SIG-M5 (cell line): Measurements from ENCODE around the gene ST6GALNAC3.

ENCODE experiments used
- DNase-seq: peaks from one replicate; lab custom pipeline; 2025; lab: John Stamatoyannopoulos, UW

The ST6GALNAC3 gene

DNA sequence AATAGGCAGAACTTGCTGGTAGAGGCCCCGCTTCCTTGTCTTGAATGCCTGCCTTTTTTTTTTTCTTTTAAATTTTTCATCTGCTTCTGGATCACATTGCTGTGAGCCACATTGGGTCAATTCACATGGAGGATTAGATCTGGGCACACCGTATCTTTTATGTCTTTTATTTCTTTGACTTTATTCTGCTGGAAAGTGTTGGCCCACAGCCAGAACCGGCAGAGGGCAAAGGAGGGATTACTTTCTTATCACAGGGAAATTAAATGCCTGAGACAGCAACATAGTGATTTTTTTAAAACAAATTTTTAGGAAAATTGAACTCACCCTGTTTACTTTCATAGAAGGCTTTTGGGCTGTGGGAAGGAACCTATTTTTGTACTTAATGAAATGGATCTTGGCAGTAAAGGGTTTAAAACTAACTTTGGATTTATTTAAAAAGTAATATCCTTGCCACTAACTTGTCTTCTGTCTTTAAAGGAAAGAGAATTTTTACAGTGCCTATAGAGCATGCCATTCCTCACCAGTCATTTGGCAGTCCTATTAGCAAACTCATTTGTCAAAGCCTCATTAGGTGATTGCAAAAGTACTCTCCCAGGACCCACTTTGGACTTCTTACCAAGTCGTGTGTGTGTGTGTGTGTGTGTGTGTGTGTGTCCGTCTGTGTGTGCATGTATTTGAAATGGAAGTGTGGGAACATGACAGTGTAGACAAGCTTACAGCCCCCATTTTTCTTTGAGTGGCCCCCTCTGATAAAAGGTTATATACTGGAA, 68.4 kb downstream of the ST6GALNAC3 start:
- no peak for DNase-seq

DNA sequence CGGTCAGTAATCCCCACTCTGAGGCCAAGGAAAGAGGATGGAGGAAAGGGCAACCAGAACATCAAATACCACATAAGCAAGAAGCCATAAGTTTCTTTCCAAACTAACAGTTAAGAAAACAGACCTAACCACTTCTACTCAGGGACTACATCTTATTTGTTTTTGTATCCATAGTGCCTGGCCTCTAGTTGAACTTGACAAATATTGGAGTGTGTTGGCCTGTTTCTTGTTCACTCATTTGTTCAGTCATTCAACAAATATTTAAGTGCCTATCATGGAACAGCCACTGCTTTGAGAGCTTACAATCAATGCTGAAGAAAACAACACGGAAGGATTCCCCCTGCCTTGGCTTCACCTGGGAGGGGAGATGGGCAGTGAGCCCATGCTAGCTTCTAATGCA, 69.7 kb downstream of the ST6GALNAC3 start:
- no peak for DNase-seq

DNA sequence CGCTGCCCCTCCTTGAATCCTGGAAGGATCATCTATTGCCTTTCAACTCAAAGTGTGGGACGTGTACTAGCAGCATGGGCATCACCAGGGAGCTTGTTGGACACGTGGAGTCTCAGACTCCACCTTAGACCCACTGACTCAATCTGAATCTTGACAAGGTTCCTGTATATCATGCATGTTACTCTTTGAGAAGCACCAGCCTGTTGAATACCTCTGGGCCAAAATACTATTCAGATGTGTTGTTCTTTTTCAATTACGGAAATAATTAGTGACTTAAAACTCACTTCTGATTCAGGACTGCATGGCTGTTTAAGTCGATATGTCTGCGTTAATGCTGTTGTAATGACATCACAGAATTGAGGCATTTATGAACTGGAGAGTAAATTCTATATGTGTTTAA, 70.8 kb downstream of the ST6GALNAC3 start:
- no peak for DNase-seq

DNA sequence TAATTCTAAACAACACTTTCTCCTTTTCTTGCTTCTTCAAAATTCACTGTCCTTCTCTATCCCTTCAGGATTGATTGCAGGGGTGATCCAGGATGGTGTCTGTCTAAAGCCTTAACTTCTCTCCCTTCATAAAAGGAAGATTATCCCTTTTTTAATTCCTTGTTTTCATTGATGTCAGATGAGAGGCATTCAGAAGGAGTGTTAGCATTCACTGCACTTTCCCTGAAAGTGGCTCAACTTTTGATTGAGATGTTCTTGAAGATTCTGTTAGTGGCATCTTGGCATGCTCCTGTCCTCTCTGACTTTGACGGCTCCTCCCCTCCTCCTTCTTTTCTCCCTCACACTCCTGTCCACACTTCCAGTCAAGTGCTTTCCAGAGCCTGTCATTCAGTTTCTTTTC, 71.6 kb downstream of the ST6GALNAC3 start:
- no peak for DNase-seq

DNA sequence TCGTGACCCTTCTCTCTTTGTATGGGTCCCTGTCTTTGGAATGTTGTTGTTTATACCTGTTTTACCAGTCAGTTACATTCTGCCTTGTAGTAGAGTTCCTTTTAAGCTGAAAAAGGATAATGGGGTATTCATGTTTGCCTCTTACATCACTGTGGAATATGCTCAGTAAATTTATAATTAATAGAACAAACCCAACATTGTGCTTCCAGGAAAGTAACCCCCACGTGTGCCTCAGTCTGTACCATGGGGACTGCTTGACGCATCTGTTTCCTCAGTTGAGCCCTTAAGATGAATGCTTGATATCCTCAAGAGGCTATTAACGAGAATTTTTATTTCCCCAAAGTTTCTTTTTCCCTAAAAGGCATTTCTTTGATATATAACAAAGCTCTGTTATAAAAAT, 73.4 kb downstream of the ST6GALNAC3 start:
- DNase-seq: no peak

DNA sequence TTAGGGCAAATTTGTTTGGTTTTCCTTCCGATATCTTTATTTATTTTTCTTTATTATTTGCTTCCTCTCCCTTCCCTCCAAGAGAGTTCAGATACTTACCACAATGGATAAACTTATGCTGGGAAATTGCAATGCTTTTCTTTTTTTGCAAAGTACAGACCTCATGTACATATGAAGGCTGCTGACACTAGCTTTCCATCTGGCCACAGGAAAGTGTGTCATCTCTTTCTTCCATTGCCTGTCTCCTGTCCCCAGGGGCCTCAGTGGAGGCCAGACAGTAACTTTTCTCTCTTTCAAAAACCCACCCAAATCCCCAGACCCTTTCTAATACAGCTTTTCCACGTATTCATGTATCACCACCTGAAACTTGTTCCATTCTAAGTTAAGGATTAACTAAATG, 73.9 kb downstream of the ST6GALNAC3 start:
- DNase-seq: no peak

DNA sequence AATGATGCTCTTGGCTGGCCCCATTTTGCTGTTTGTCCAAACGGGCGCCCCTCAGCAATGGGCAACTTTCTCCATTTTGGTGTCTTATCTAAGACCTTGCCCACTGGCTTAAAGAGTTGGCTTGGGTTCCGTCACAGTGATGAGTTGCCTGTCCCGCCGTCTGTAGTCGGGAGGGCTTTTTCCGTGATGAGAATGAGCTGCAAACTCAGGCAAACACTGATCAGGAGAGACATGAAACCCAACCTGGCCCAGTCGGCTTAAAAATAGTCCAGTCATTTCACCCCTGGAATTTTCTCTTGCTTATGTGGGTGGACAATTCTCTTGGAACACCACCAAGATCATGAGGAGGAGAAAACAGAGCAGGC, 79.3 kb downstream of the ST6GALNAC3 start:
- no peak for DNase-seq

DNA sequence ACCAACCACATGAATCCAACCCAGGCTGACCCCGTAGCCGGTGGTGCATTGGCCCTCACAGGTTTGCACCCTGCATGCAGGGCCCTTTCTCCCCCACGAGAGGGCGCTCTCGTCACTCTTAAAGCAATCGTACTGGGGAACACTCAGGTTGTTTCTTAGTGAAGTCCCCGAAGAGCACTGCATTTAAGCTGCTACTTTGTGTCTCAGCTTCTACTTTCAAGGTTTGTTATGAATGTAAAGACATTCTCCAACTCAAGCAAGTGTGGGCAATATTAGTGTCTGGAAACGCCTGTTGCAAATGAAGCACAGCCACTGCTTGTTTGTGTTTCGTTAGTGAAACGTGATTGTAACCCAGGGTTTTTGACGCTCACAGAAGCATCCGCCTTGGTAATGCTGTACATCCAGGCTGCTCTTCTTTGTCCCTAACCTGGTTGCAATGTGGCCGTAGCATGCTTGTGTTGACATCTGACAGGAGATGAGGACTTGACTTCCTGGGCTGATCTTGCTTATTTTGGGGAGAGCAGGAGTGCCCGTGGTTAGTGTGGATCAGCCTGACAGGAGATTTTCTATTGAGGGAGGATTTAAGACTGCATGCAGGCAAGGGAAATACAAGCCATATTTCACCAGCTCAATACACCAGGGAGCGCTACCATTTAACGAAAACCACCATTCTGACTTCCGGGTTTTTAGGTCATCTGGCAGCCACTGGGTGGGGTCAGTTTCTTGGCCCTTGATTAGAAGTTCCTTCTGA, 79.8 kb downstream of the ST6GALNAC3 start:
- DNase-seq: no peak

DNA sequence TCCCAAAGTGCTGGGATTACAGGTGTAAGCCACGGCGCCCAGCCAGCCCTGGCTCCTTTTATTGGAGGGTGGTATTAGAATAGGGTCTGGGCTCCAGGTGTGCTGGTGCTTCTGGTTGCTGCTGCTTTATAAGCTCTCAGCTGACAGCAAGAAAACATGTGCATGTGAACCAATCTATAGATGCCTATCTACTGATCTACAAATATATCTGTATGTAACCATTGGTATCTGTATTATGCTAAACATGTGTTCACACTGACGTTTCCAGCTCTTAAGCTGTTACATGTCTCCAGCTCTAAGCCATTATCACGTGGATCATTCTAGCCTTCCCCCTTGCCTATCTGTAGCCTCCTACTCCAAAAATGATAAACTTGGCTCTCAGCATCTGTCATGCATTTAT, 82.4 kb downstream of the ST6GALNAC3 start:
- DNase-seq: no peak

DNA sequence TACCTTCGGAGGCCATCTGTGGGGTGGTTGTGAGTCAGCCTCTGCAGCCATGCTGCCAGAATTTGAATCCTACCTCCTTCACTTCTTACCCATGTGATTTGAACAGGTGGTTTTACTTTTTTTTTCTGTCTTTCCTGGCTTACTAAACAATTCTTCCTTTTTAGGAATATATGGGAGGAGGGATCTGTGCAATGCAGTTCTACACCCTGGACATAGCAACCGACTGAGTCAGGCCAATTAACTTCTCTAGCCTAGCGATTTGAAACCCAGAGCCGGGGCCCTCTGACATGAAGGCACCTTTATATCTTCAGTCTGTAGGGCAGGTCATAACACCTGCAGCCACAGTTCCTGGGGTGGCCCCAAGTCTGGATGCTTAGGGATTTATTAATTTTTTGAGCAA, 83.6 kb downstream of the ST6GALNAC3 start:
- no peak for DNase-seq

DNA sequence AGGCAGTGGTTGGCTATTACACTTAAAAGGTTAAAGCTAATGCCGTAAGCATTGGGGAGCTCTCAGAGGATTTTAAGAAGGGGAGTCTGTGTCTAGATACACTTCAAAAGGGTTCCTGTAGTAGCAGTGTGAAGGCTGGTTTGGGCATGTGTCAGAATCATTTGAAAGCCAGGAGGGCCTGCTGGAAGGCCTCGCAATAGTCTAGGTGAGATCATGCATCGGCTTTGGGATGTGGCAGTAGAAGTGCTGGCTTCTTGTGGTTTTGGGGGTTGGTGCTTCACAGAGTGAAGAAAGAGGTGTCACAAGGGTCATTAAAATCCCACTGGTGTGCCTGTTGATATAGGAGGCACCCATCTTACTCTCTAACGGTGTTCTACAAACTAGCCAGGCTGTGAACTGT, 85.7 kb downstream of the ST6GALNAC3 start:
- no peak for DNase-seq

DNA sequence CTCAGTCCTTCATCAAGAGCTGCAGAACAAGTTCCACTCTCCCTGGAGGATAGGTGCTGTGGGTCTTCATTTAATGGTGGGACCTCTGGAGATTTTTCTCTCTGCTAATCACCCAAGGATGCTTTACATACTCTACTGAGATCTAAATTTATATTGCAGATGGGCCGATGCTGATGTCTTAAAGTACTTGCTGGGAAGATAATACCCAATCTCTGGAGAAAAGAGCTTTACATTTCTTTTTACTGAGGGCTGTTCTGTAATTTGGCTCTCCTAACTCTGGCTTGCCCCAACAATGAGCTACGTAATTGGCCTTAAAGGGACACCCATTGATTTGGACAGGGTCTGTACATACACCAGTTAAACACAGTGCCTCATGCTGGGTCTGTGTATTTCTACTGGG, 86.9 kb downstream of the ST6GALNAC3 start:
- no peak for DNase-seq

DNA sequence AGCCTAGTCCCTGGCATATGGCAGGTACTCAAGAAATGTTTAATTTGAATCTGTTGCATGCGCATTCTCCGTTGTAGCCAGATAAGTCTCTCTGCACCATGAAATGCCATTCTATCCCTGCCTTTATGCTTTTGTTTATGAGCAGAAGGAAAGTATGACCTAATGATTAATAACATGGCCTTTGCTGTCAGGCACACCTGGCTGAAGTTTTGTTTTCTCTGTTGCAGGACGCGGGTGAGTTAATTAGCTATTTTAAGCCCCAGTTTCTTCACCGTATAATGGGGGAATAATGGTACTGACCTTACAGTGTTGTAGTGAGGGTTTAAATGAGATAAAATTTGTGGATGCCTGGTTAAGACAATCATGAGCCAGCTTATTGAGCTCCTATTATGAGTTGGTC, 87.7 kb downstream of the ST6GALNAC3 start:
- DNase-seq: no peak

DNA sequence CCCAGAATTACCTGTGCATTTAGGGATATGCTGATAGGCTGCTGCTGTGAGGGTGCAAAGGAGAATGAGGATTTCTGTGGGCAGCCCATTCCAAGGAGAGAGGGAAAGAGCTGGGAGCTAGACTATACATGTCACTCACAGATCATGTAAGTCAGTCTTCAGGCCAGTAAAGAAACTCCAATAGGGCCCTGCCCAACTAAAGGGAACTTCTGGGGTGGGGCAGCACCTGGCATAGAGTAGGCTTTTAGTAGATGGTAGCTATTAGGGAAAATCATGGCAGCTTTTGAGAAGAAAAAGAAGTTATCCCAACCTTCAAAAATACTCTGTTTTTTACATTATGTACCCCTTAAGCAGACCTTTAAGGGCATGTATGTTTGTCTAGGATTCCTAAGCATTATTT, 89.6 kb downstream of the ST6GALNAC3 start:
- DNase-seq: no peak

DNA sequence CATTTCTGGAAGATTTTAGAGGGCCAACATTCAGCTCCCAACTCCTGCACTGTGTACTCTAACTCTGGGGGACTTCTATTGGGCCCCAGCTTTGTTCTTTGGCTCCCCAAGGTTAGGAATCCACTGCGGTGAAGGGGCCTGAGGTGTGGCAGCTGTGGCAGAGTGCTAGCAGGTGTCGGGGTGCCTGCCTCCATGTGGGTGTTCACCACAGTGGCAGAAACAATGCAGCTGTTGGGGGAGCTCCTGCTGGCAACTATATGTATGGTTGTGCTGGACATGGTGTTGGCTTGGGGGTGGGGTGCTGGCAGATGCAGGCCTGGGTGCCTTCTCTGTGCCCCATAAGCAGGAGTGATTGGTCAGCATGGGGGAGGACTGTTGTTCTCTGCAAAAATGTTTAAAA, 95.5 kb downstream of the ST6GALNAC3 start:
- DNase-seq: no peak

DNA sequence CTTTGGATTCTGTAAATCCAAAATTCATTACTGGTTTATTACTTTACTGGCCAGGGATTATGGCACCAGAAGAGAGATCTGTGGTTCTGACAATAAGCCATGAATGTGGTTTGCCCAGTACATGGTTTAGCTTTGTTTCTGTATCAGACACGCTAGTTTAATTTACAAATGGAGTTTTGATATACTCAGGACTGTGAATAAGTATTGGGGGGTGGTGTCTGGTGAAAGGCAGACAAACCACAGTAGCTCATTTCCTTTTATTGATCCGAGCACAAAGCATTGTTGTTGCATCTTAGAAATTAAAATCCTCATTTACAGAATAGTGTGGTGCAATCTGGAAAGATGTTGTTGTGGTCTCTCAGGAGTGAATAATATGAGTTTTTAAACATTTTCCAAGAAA, 96.0 kb downstream of the ST6GALNAC3 start:
- DNase-seq: no peak

DNA sequence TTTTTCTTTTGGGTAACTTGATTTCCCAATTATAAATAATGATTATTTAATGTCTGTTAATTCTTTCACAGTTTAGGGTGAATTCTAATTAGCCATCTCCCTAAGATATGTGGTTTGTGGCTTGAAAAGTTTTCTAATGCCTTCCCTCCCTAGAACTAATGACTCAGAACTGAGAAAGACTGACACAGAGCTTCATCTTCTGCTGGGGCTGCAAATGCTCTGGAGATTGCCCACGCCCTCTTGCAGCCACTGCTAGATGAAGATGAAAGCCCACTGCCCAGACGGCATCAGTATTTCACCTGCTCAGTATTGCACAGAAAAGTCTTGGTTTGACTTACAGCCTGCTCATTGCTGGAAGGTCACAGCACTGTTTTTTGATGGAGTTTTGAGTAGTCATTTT, 101.5 kb downstream of the ST6GALNAC3 start:
- DNase-seq: no peak

DNA sequence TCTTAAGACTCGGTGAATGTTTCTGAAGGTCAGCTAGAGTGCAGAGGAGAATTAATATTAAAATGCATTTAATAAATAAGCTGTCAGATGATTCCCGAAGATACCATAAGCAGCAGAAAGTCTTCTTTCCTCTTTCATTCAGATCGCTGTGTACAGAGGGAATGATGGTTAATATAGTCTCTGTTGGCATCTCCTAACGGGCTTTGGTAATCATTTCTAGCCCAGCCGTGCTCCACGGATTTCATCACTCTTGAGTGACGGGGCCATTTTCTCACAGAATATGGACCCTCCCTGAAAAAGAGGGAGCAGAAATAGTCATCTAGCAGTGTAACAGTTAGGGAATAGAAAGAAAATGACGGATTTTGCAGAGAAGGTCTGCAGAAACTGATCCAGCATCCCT, 103.1 kb downstream of the ST6GALNAC3 start:
- no peak for DNase-seq

DNA sequence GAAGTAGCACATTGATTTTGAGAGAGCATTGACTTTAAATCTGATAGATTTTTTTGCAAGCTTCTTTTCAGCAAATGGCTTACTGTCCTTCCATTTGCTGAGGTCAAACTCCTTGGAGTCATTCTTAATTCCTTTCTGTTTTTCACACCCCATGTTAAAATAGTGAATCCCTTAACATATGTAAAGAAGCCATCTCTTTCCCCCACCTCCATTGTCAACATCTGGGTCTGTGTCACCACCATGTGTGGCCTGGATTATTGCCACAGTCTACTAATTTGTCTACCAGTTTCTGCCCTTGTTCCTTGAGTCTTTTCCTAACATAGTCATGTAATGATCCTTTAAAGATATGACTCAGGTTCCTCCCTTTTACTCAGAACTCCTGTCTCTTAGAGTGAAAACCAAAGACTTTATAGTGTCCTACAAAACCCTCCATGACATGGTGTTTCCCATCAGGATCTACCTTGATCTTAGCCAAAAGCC, 104.7 kb downstream of the ST6GALNAC3 start:
- no peak for DNase-seq

DNA sequence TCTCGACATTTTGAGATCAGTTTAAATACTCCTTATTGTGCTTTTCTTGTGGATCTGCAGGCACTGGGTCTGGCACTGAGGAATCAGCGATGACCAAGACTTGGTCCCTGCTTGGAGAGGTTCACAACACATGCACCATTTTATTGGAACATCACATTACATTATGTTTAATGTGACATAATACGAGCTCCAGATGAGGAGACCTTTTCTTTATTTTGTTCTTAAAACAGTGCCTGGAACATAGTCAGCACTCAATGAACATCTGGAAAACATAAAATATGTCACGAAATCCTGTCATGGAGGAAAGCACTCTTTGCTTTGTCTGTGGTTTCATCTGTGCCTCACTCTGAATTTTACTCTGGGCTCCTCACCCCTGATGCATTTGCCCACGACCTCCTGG, 110.7 kb downstream of the ST6GALNAC3 start:
- no peak for DNase-seq

DNA sequence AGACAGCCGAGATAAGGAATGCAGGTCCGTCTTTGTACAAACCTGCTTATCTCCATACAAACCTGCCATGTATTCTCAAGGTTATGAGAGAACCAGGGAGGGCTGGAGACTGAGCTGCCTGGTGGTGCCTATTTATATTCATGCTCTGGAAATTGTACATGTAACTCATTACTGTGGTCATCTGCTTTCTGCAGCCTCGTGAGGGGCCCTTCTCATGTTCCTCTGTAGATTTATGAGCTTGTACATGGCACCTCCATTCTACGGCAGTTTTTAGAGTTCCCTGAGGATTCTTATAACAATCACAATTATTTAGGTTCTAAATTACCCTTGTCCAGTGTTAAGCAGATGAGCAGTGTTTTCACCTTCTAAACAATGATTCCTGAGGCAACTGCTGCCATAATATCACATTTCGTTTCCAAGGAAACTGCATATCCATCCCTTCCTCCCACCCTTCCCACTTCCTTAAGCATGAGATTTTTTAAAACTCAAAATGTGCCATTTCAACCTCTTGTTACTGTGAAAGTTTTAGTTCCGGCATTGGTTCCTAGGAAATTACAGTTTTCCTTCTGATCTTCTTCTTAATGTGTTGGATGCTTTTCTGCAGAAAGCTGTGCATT, 112.1 kb downstream of the ST6GALNAC3 start:
- DNase-seq: no peak

DNA sequence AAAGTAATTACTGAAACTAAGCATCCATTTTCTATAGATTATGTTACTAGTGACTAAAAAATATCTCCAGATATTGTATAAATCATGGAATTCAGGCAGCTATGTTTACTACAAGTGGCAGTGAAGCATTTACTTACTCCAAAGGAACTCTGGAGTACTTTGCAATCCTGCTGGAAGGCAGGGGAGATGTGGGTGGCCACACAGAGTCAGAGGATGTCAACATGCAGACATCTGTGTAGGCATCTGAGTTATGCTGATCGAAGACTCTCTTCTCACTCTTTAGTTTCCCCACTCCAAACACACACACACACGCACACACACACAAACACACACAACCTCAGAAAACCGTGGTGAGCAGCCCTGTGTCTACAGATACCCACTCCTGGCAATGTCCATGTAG, 112.9 kb downstream of the ST6GALNAC3 start:
- DNase-seq: no peak

DNA sequence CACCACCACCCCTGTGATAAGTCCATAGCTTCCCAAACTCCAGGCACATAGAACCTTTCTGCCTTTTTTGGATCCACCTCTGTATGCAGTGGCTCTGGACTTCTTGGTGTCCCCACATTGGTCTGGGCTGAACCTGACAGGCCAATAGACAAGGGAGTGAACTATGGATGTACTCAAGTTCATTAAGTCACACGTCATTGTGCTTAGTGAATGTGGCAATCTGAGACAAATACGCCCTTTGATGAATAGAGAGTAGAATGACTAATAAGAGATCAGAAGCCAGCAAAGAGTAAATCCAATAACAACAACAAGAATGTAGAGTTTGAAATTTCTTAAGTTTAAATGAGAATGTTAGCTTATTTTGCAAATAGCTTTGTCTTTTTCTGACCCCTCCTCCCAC, 114.8 kb downstream of the ST6GALNAC3 start:
- DNase-seq: no peak
